Erythroblast (primary cell): ENCODE measurements around the gene EXOC6B.

Experiments
- GATA1 ChIP-seq: IDR thresholded peaks from 2 replicates; pipeline ENCODE4 v1.6.1; 2011; ENCODE audit warnings: low read depth, mild to moderate bottlenecking, control low read depth, low read length, moderate library complexity
- POLR2A ChIP-seq: IDR thresholded peaks from 2 replicates; pipeline ENCODE4 v1.6.1; 2011; ENCODE audit warnings: mild to moderate bottlenecking, low read length

- no peak for TF ChIP-seq POLR2A
- no peak for TF ChIP-seq GATA1
Measured at GRCh38 chr2:72674982-72675915, 150.6 kb downstream of the EXOC6B start.
